ENCODE data around the gene WHRN.

The WHRN gene

GRCh38 chr9:114486205-114486963, 18.9 kb downstream of the WHRN start:
- no peaks in the 10 kb centered on the region for H3K79me2 ChIP-seq (ENCODE audit: control insufficient read depth, insufficient read depth, low read length)
- H3K27me3 ChIP-seq (ENCODE audit: insufficient read depth, low read length, poor library complexity): no peaks in the 10 kb centered on the region
- no peak overlapping the region for H3K56ac ChIP-seq (ENCODE audit: low read length)
- no peak overlapping the region for H2BK15ac ChIP-seq (replicated peaks; ENCODE audit: low read depth)
- H2AK5ac ChIP-seq (ENCODE audit: low read length): no peak overlapping the region
- H3K79me1 ChIP-seq (ENCODE audit: low read length): no peaks in the 10 kb centered on the region
- H2BK120ac ChIP-seq (ENCODE audit: low read depth, low read length): no peak overlapping the region
- H3K36me3 ChIP-seq (ENCODE audit: control insufficient read depth, insufficient read depth, low read length): no peaks in the 10 kb centered on the region
- no peak overlapping the region for H3K23ac ChIP-seq (ENCODE audit: low read length)
- no peak overlapping the region for H3K18ac ChIP-seq (ENCODE audit: low read length)
- no peak overlapping the region for H4K5ac ChIP-seq (ENCODE audit: low read length)
- no peak overlapping the region for H3K27ac ChIP-seq (ENCODE audit: low read depth, low read length)
- no peak overlapping the region for H2BK5ac ChIP-seq (ENCODE audit: low read length)
- no peak overlapping the region for H3K4me3 ChIP-seq (ENCODE audit: low read length)
- no peak overlapping the region for H3K4ac ChIP-seq (ENCODE audit: low read depth, low read length)
- H3K9ac ChIP-seq (ENCODE audit: low read length): no peak overlapping the region
- H3K4me1 ChIP-seq (ENCODE audit: control insufficient read depth, low read depth, low read length): no peaks in the 10 kb centered on the region
- no peak overlapping the region for H3K4me2 ChIP-seq (ENCODE audit: low read length)
- no CpG with 5 or more reads among the region's 7 CpGs for WGBS (ENCODE audit: extremely low coverage, insufficient coverage, low lambda C conversion rate)
- no peak for DNase-seq
- H4K8ac ChIP-seq (ENCODE audit: low read depth, low read length): no peak overlapping the region

GRCh38 chr9:114484854-114485443, 20.3 kb downstream of the WHRN start:
- no peak overlapping the region for H3K18ac ChIP-seq (ENCODE audit: low read length)
- no peak overlapping the region for H2BK5ac ChIP-seq (ENCODE audit: low read length)
- no peak for DNase-seq
- no peaks in the 10 kb centered on the region for H3K79me2 ChIP-seq (ENCODE audit: control insufficient read depth, insufficient read depth, low read length)
- H3K27ac ChIP-seq (ENCODE audit: low read depth, low read length): no peak overlapping the region
- no peak overlapping the region for H3K4me3 ChIP-seq (ENCODE audit: low read length)
- no peak overlapping the region for H2AK5ac ChIP-seq (ENCODE audit: low read length)
- H3K4ac ChIP-seq (ENCODE audit: low read depth, low read length): no peak overlapping the region
- H3K27me3 ChIP-seq (ENCODE audit: insufficient read depth, low read length, poor library complexity): no peaks in the 10 kb centered on the region
- no peak overlapping the region for H3K4me2 ChIP-seq (ENCODE audit: low read length)
- H3K56ac ChIP-seq (ENCODE audit: low read length): no peak overlapping the region
- no peaks in the 10 kb centered on the region for H3K79me1 ChIP-seq (ENCODE audit: low read length)
- H2BK120ac ChIP-seq (ENCODE audit: low read depth, low read length): no peak overlapping the region
- no peak overlapping the region for H2BK15ac ChIP-seq (replicated peaks; ENCODE audit: low read depth)
- no peak overlapping the region for H4K8ac ChIP-seq (ENCODE audit: low read depth, low read length)
- no CpG with 5 or more reads among the region's 8 CpGs for WGBS (ENCODE audit: extremely low coverage, insufficient coverage, low lambda C conversion rate)
- H3K36me3 ChIP-seq (ENCODE audit: control insufficient read depth, insufficient read depth, low read length): no peaks in the 10 kb centered on the region
- no peak overlapping the region for H3K23ac ChIP-seq (ENCODE audit: low read length)
- H3K9ac ChIP-seq (ENCODE audit: low read length): no peak overlapping the region
- no peak overlapping the region for H4K5ac ChIP-seq (ENCODE audit: low read length)
- H3K4me1 ChIP-seq (ENCODE audit: control insufficient read depth, low read depth, low read length): no peaks in the 10 kb centered on the region

- no peak overlapping the region for H2BK120ac ChIP-seq (ENCODE audit: low read depth, low read length)
- no peaks in the 10 kb centered on the region for H3K27me3 ChIP-seq (ENCODE audit: insufficient read depth, low read length, poor library complexity)
- no peaks in the 10 kb centered on the region for H3K79me2 ChIP-seq (ENCODE audit: control insufficient read depth, insufficient read depth, low read length)
- DNase-seq: no peak
- no peak overlapping the region for H3K4ac ChIP-seq (ENCODE audit: low read depth, low read length)
- H4K8ac ChIP-seq (ENCODE audit: low read depth, low read length): no peak overlapping the region
- H2BK15ac ChIP-seq (replicated peaks; ENCODE audit: low read depth): no peak overlapping the region
- no peak overlapping the region for H4K5ac ChIP-seq (ENCODE audit: low read length)
- H2BK5ac ChIP-seq (ENCODE audit: low read length): no peak overlapping the region
- no peaks in the 10 kb centered on the region for H3K36me3 ChIP-seq (ENCODE audit: control insufficient read depth, insufficient read depth, low read length)
- no peak overlapping the region for H3K56ac ChIP-seq (ENCODE audit: low read length)
- no peak overlapping the region for H3K4me2 ChIP-seq (ENCODE audit: low read length)
- no peak overlapping the region for H3K4me3 ChIP-seq (ENCODE audit: low read length)
- no peak overlapping the region for H3K9ac ChIP-seq (ENCODE audit: low read length)
- H3K79me1 ChIP-seq (ENCODE audit: low read length): no peaks in the 10 kb centered on the region
- H3K18ac ChIP-seq (ENCODE audit: low read length): no peak overlapping the region
- no peaks in the 10 kb centered on the region for H3K4me1 ChIP-seq (ENCODE audit: control insufficient read depth, low read depth, low read length)
- H3K23ac ChIP-seq (ENCODE audit: low read length): no peak overlapping the region
- WGBS (ENCODE audit: extremely low coverage, insufficient coverage, low lambda C conversion rate): no CpG with 5 or more reads among the region's 9 CpGs
- no peak overlapping the region for H2AK5ac ChIP-seq (ENCODE audit: low read length)
- H3K27ac ChIP-seq (ENCODE audit: low read depth, low read length): no peak overlapping the region
These were observed 20.9 kb downstream of the WHRN start for GRCh38 chr9:114484215-114484853.

- H3K56ac ChIP-seq (ENCODE audit: low read length): no peak overlapping the region
- H2BK120ac ChIP-seq (ENCODE audit: low read depth, low read length): no peak overlapping the region
- no peaks in the 10 kb centered on the region for H3K36me3 ChIP-seq (ENCODE audit: control insufficient read depth, insufficient read depth, low read length)
- H3K27ac ChIP-seq (ENCODE audit: low read depth, low read length): no peak overlapping the region
- H3K18ac ChIP-seq (ENCODE audit: low read length): no peak overlapping the region
- H3K4me1 ChIP-seq (ENCODE audit: control insufficient read depth, low read depth, low read length): no peaks in the 10 kb centered on the region
- no peaks in the 10 kb centered on the region for H3K79me1 ChIP-seq (ENCODE audit: low read length)
- WGBS (ENCODE audit: extremely low coverage, insufficient coverage, low lambda C conversion rate): no CpG with 5 or more reads among the region's 3 CpGs
- H4K5ac ChIP-seq (ENCODE audit: low read length): no peak overlapping the region
- no peak overlapping the region for H3K9ac ChIP-seq (ENCODE audit: low read length)
- H2BK5ac ChIP-seq (ENCODE audit: low read length): no peak overlapping the region
- no peak for DNase-seq
- no peaks in the 10 kb centered on the region for H3K79me2 ChIP-seq (ENCODE audit: control insufficient read depth, insufficient read depth, low read length)
- H4K8ac ChIP-seq (ENCODE audit: low read depth, low read length): no peak overlapping the region
- no peak overlapping the region for H3K4me3 ChIP-seq (ENCODE audit: low read length)
- H3K4ac ChIP-seq (ENCODE audit: low read depth, low read length): no peak overlapping the region
- no peak overlapping the region for H3K23ac ChIP-seq (ENCODE audit: low read length)
- no peaks in the 10 kb centered on the region for H3K27me3 ChIP-seq (ENCODE audit: insufficient read depth, low read length, poor library complexity)
- H3K4me2 ChIP-seq (ENCODE audit: low read length): no peak overlapping the region
- H2AK5ac ChIP-seq (ENCODE audit: low read length): no peak overlapping the region
- H2BK15ac ChIP-seq (replicated peaks; ENCODE audit: low read depth): no peak overlapping the region
These were observed 21.8 kb downstream of the WHRN start for GRCh38 chr9:114483499-114483898.

GRCh38 chr9:114482593-114482992, 22.7 kb downstream of the WHRN start:
- Histone ChIP-seq H4K5ac (ENCODE audit: low read length) (no peak overlapping the region), H2BK120ac (ENCODE audit: low read depth, low read length) (no peak overlapping the region), H3K18ac (ENCODE audit: low read length) (no peak overlapping the region), H3K4me1 (ENCODE audit: control insufficient read depth, low read depth, low read length) (no peaks in the 10 kb centered on the region), H3K9ac (ENCODE audit: low read length) (no peak overlapping the region), H3K56ac (ENCODE audit: low read length) (no peak overlapping the region), H3K79me1 (ENCODE audit: low read length) (no peaks in the 10 kb centered on the region), H2BK5ac (ENCODE audit: low read length) (no peak overlapping the region), H3K4me2 (ENCODE audit: low read length) (no peak overlapping the region), H3K23ac (ENCODE audit: low read length) (no peak overlapping the region), H4K8ac (ENCODE audit: low read depth, low read length) (no peak overlapping the region), H2AK5ac (ENCODE audit: low read length) (no peak overlapping the region), H2BK15ac (replicated peaks; ENCODE audit: low read depth) (no peak overlapping the region), H3K79me2 (ENCODE audit: control insufficient read depth, insufficient read depth, low read length) (no peaks in the 10 kb centered on the region), H3K4ac (ENCODE audit: low read depth, low read length) (no peak overlapping the region), H3K36me3 (ENCODE audit: control insufficient read depth, insufficient read depth, low read length) (no peaks in the 10 kb centered on the region), H3K27ac (ENCODE audit: low read depth, low read length) (no peak overlapping the region), H3K27me3 (ENCODE audit: insufficient read depth, low read length, poor library complexity) (no peaks in the 10 kb centered on the region), H3K4me3 (ENCODE audit: low read length) (no peak overlapping the region)
- no CpG with 5 or more reads among the region's 10 CpGs for WGBS (ENCODE audit: extremely low coverage, insufficient coverage, low lambda C conversion rate)
- no peak for DNase-seq

All from mesendoderm (in vitro differentiated cells).